NCI-H510A (cell line): Measurements from ENCODE around the gene CDC34.

Experiments
- DNase-seq: peaks from one replicate; lab custom pipeline; 2025; lab: John Stamatoyannopoulos, UW

CDC34 gene

GRCh38 chr19:542173-542866, 10.8 kb downstream of the CDC34 start:
- DNase-seq: no peak

- DNase-seq: no peak
These were observed 12.5 kb downstream of the CDC34 start, which contains the start of gene GZMM for GRCh38 chr19:543910-544608. GZMM (plus strand) TSS chr19:544053; CDS start chr19:544072, 19 bp downstream.

- DNase-seq: no peak
These were observed 15.6 kb downstream of the CDC34 start for GRCh38 chr19:547117-547516.

GRCh38 chr19:547836-548720, 16.5 kb downstream of the CDC34 start:
- DNase-seq: no peak

- DNase-seq: no peak
These were observed 17.6 kb downstream of the CDC34 start for GRCh38 chr19:548886-549830.

- DNase-seq: no peak
These were observed 23.3 kb downstream of the CDC34 start for GRCh38 chr19:554817-555216.

GRCh38 chr19:555474-555808, 23.9 kb downstream of the CDC34 start:
- no peak for DNase-seq

GRCh38 chr19:556611-557382, 25.2 kb downstream of the CDC34 start:
- DNase-seq: no peak

- DNase-seq: no peak
These were observed 27.3 kb downstream of the CDC34 start for GRCh38 chr19:558770-559439.

GRCh38 chr19:560121-560520, 28.6 kb downstream of the CDC34 start:
- DNase-seq: no peak

GRCh38 chr19:566403-566802, 34.8 kb downstream of the CDC34 start:
- DNase-seq: no peak

- DNase-seq: no peak
These were observed 35.3 kb downstream of the CDC34 start for GRCh38 chr19:566844-567243.

- DNase-seq: no peak
These were observed 35.8 kb downstream of the CDC34 start for GRCh38 chr19:567296-567900.

- no peak for DNase-seq
These were observed 38.7 kb downstream of the CDC34 start for GRCh38 chr19:570251-570686.

GRCh38 chr19:570937-571565, 39.5 kb downstream of the CDC34 start:
- DNase-seq: peak; percentile 70

- DNase-seq: no peak
These were observed 40.0 kb downstream of the CDC34 start for GRCh38 chr19:571566-571974.

GRCh38 chr19:572140-572742, 40.7 kb downstream of the CDC34 start, which contains the start of gene BSG:
BSG (plus strand) TSS chr19:572596; CDS start chr19:572635, 39 bp downstream.
- peak; percentile 84 for DNase-seq

- DNase-seq: no peak
These were observed 41.4 kb downstream of the CDC34 start for GRCh38 chr19:572743-573518.
